22Rv1 (cell line): ENCODE data around the gene CBLC.

Source experiments
- CTCF ChIP-seq: fragments of 450-650 bp; IDR thresholded peaks from 2 replicates; pipeline ENCODE4 v1.5.1; 2017; ENCODE audit warnings: mild to moderate bottlenecking
- ZFX ChIP-seq: fragments of 450-650 bp; IDR thresholded peaks from 2 replicates; pipeline ENCODE4 v1.6.1; 2017; ENCODE audit warnings: antibody characterized with exemption, borderline replicate concordance

GRCh38 chr19:44745341-44745831 lies 32.3 kb upstream of the CBLC start:
- no peak for TF ChIP-seq CTCF
- no peak for TF ChIP-seq ZFX
